Measurements from ENCODE around the gene C7orf33. TPM values are rescaled to one million over a fixed set of nuclear protein-coding genes. Genes with fewer than 3 reads are reported as not detected.
A peak's percentile ranks its signal among the peaks of the same experiment; 100 is the strongest.

The C7orf33 gene
- total RNA-seq, 1 donor from 2014 or later = not detected

- no peak for TF ChIP-seq CTCF (IDR thresholded peaks at IDR 0.05; ENCODE audit: insufficient read depth, low read length, severe bottlenecking)
- no peaks in the 10 kb centered on the region for H3K36me3 ChIP-seq (ENCODE audit: control insufficient read depth, insufficient read depth, low read length)
- H3K4me3 ChIP-seq (ENCODE audit: low read depth, low read length) = no peak overlapping the region
- H3K27me3 ChIP-seq (ENCODE audit: control insufficient read depth, insufficient read depth, low read length) = no peaks in the 10 kb centered on the region
- FAIRE-seq (no peak), DNase-seq (ENCODE audit: low read depth) (no peak)
These were observed 34.2 kb downstream of the C7orf33 start for GRCh38 chr7:148624735-148625134.

DNA sequence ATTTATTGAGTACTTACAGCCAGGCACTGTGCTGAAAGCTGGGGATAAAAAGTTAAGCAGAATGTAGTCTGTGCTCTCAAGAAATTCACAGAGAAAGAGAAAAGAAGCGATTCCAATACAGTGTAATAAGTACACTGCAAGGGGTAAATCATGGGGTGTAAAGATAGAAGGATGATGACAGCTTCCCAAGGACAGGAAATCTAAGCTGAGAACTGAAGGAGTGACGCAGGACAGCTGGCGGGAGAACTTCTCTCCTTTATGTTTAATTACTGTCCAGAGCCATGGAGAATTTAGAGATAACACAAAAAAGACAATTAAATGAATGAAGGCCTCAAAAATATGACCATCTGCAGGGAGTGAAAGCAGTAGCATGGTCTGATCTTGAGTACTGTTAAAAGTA is 34.8 kb downstream of the C7orf33 start:
- Histone ChIP-seq H3K27me3 (ENCODE audit: control insufficient read depth, insufficient read depth, low read length) (no peaks in the 10 kb centered on the region), H3K4me3 (ENCODE audit: low read depth, low read length) (no peak overlapping the region), H3K36me3 (ENCODE audit: control insufficient read depth, insufficient read depth, low read length) (no peaks in the 10 kb centered on the region)
- no peak for TF ChIP-seq CTCF (IDR thresholded peaks at IDR 0.05; ENCODE audit: insufficient read depth, low read length, severe bottlenecking)
- FAIRE-seq (no peak), DNase-seq (ENCODE audit: low read depth) (no peak)

- no peaks in the 10 kb centered on the region for H3K27me3 ChIP-seq (ENCODE audit: control insufficient read depth, insufficient read depth, low read length)
- no peak for TF ChIP-seq CTCF (IDR thresholded peaks at IDR 0.05; ENCODE audit: insufficient read depth, low read length, severe bottlenecking)
- FAIRE-seq = no peak
- H3K4me3 ChIP-seq (ENCODE audit: low read depth, low read length) = no peak overlapping the region
- H3K36me3 ChIP-seq (ENCODE audit: control insufficient read depth, insufficient read depth, low read length) = no peaks in the 10 kb centered on the region
- no peak for DNase-seq (ENCODE audit: low read depth)
These were observed 36.3 kb downstream of the C7orf33 start for GRCh38 chr7:148626828-148627227.

- no peak for DNase-seq (ENCODE audit: low read depth)
- no peak for TF ChIP-seq CTCF (IDR thresholded peaks at IDR 0.05; ENCODE audit: insufficient read depth, low read length, severe bottlenecking)
- Histone ChIP-seq H3K4me3 (ENCODE audit: low read depth, low read length) (no peak overlapping the region), H3K27me3 (ENCODE audit: control insufficient read depth, insufficient read depth, low read length) (no peaks in the 10 kb centered on the region), H3K36me3 (ENCODE audit: control insufficient read depth, insufficient read depth, low read length) (no peaks in the 10 kb centered on the region)
- FAIRE-seq = no peak
These were observed 37.4 kb downstream of the C7orf33 start for GRCh38 chr7:148628011-148628410.

DNA sequence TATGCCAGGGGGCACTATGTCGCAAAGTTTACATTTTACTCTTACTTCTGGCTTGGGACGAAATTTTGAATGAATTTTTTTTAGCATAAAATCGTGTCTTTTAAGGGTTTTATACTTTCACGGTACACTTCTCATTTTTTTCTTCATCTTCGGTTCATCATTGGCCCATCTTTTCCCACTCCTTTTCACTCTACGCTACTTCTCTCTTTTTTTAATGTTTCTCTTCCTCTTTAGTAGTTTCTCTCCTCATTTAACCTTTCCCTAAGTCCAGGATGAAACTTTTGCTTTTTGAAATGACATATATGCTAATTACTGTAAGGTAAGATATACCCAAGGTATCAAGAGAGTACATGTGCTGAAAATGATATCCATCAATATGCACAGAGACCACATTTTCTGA is 39.5 kb downstream of the C7orf33 start:
- no peak overlapping the region for H3K4me3 ChIP-seq (ENCODE audit: low read depth, low read length)
- DNase-seq (ENCODE audit: low read depth) (no peak), FAIRE-seq (no peak)
- no peaks in the 10 kb centered on the region for H3K27me3 ChIP-seq (ENCODE audit: control insufficient read depth, insufficient read depth, low read length)
- no peak for TF ChIP-seq CTCF (IDR thresholded peaks at IDR 0.05; ENCODE audit: insufficient read depth, low read length, severe bottlenecking)
- H3K36me3 ChIP-seq (ENCODE audit: control insufficient read depth, insufficient read depth, low read length) = no peaks in the 10 kb centered on the region

DNA sequence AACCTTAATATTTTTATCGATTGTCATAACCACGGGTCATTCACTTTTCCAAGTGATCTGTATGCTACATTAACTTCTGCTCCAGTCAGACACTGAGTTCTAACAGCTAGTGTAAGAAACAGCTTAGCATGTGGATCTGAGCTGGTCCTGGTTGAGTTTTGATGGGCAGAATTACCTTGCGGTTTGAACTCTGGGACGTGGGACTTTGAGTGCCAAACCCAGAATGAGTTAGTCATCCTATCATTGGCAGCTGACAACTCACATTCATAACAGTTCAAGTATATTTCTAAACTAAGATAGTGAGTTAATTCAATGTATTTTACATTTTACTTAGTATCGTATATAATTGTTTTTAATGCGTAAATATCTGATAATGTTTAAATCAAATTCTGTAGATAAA is 43.2 kb downstream of the C7orf33 start:
- H3K27me3 ChIP-seq (ENCODE audit: control insufficient read depth, insufficient read depth, low read length) = no peaks in the 10 kb centered on the region
- H3K36me3 ChIP-seq (ENCODE audit: control insufficient read depth, insufficient read depth, low read length) = no peaks in the 10 kb centered on the region
- FAIRE-seq = no peak
- TF ChIP-seq CTCF (IDR thresholded peaks at IDR 0.05; ENCODE audit: insufficient read depth, low read length, severe bottlenecking) = no peak
- no peak overlapping the region for H3K4me3 ChIP-seq (ENCODE audit: low read depth, low read length)
- peak; percentile 9 for DNase-seq (ENCODE audit: low read depth)

Measured in bronchial epithelial cell (primary cell).